GM20000 (cell line): Measurements from ENCODE around the gene LTF.

Experiments used
- DNase-seq: peaks from one replicate; pipeline ENCODE4 v3.0.0; 2012; ENCODE audit warnings: low spot score
- CTCF ChIP-seq: IDR thresholded peaks from 2 replicates; pipeline ENCODE4 v1.5.1; 2012; ENCODE audit warnings: mild to moderate bottlenecking, control low read depth; ENCODE audit errors: extremely low read depth, missing control alignments

LTF gene

GRCh38 chr3:46471371-46471914, 6.7 kb upstream of the LTF start:
- no peak for DNase-seq
- TF ChIP-seq CTCF, result no peak

DNA sequence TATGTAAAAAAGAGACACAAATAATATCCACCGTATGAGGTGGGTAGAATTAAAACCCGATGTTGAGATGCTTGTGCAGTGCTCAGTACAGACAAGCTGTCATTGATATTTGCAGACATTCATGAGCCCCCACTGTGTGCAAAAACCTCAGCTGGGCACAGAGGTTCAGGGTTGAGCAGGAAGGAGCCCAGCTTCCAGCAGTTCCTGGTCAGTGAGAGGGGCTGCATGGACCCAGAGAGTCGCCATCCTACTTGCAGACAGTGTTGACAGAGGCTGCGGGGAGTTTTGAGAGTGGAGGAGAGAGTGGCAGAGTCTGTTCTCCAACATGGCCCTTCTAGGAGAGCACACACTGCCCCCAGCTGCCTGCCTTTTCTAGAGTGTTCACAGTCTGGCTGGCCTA, 6.1 kb upstream of the LTF start:
- no peak for TF ChIP-seq CTCF
- DNase-seq, result no peak

GRCh38 chr3:46469680-46470357, 5.1 kb upstream of the LTF start:
- no peak for TF ChIP-seq CTCF
- no peak for DNase-seq

DNA sequence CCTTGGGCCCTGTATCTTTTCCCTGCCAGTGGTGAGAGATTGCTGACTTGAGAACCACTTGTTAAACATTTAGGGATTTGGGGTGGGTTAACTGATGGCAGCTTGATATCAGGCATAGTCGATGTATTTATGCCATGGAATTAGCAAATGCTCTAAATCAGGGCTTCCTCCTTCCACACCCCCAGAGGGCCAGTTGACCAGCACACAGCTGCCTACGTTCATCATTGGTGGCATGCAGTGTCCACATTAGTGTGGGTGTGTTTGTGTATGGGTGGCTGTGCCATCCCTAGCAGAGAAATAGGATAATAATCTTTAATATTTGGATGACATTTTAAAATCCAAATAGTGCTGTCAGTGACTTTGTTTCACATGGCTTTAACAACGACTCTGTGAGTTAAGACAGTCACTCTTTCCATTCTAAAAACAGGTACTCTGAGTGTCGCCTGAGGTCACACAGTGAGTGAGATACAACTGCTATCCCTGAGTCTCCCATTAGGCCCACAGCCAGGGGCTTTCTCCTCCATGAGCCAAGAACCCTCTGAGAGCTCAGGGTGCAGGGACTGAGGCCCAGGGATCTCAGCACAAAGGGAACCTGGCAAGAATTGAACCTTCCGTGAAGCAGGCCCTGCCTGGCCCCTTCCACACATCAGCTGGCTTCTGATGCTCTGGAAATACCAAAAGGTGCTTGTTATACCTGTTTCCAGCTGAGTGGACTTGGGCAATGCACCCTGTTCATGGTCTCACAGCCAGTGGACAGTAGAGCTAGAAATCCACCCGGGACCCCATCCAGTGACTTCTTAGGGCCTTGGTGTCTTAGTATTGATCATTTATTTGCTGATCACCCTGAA, 4.3 kb upstream of the LTF start:
- TF ChIP-seq CTCF, result no peak
- no peak for DNase-seq

DNA sequence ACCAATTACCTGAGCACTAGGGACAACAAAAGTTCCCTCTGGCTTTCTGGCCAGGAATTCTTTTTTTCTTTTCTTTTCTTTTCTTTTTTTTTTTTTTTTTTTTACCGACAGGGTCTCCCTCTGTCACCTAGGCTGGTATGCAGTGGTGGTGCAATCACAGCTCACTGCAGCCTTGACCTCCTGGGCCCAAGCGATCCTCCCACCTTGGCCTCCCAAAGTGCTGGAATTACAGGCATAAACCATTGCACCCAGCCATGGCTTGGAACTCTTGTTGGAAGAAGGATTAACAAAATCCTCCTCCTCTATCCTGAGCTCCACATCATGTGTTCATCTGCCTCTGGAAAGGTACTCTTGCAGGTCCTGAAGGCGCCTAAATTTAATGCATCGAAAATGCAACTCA, 2.9 kb upstream of the LTF start:
- no peak for TF ChIP-seq CTCF
- no peak for DNase-seq

- no peak for TF ChIP-seq CTCF
- DNase-seq, result no peak
Observed at GRCh38 chr3:46466871-46467403, 2.2 kb upstream of the LTF start.

- TF ChIP-seq CTCF, result no peak
- no peak for DNase-seq
Observed at GRCh38 chr3:46466273-46466672, 1.6 kb upstream of the LTF start.
